ENCODE data around the gene PRKCD.

PRKCD gene

DNA sequence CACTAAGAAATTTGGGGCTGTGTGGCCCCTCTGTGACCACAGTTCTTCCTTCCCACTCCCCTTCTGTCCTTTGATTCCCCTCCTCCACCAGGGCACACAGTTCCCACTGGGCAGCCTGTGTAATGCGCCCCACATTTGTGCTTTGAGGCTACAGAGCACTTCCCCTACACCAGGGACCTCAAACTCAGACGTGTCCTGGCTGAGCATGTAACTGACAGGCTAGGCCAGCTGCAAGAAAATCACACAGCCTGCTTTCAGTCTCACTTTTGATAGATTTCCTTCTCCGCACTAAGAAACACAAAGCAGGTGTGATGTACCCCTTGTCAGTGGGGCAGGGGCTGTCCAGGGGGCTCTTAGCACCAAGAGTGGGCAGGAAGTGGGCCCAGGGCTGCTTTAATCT, 29.6 kb downstream of the PRKCD start:
- no peak for DNase-seq (ENCODE audit: low read depth)

DNA sequence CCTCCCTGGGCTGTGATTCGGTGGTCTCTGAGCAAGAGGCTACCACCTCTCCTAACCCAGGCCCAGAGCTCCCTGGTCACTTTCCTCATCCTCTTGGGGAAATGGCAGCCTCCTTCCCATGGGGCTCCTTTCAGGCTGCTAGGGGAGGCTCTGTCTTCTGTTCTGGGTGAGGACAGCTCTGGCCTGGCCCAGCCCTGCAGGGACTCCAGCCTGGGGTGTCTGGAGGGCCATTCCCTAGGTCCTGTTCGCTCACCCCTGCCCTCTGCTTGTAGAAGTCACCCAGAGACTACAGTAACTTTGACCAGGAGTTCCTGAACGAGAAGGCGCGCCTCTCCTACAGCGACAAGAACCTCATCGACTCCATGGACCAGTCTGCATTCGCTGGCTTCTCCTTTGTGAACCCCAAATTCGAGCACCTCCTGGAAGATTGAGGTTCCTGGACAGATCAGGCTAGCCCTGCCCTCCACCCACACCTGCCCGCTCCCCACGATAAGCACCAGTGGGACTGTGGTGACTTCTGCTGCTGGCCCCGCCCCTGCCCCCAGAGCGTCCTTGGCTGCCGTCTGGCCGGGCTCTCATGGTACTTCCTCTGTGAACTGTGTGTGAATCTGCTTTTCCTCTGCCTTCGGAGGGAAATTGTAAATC, 30.9 kb downstream of the PRKCD start:
- DNase-seq (ENCODE audit: low read depth) = no peak

DNA sequence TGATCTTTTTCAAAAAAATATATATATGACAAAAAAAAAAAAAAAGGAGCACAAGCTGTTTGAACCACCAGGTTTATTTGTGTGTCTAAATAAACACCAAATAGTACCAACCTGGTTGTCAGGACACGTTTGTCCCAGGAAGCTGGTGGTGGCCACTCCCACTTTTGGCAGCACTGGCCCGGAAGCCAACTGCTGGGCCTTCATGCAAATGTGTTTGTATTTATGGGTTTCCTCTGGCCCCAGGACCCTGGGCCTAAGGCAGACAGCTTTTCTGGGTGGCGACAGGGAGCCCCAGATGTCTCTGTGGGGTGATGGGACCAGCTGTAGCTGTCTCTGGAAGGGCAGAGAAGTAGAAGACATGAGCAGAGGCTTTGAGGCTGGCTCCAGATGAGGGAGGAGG, 31.6 kb downstream of the PRKCD start:
- no peak for DNase-seq (ENCODE audit: low read depth)

DNA sequence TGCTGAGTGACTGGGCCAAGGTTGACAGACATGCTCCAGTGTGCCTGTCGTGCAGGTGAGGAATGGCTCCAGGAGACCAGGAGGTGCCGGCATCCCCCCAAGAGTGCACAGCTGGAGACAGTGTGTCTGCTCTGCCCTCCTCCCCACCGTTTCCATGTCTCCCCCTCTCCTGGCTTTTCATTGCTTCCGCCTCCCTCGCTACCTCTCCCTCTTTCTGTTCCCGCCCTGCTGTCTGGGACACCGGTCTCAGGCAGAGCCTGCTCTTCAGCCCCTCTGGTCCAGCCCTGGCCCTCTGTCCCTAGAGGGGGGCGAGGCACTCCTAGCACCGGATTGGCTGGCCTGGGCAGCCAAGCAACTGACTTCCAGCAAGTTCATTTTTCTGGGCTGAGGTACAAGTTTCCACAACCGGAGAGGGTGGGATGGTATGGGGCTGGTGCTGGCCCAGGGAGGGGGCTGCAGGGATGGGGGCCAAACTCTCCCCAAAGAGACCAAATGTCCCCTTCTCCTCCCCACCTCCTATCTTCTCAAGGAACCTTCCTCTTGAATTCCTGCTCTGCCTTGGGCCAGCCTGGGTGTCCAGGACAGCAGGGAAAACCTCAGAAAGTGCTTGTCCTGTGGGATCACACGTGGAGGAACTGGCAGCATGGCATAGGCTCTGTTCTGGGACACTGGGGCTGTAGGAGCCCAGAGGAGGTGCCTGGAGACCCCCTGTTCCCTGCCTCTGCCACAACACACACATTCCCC, 32.6 kb downstream of the PRKCD start:
- no peak for DNase-seq (ENCODE audit: low read depth)

DNA sequence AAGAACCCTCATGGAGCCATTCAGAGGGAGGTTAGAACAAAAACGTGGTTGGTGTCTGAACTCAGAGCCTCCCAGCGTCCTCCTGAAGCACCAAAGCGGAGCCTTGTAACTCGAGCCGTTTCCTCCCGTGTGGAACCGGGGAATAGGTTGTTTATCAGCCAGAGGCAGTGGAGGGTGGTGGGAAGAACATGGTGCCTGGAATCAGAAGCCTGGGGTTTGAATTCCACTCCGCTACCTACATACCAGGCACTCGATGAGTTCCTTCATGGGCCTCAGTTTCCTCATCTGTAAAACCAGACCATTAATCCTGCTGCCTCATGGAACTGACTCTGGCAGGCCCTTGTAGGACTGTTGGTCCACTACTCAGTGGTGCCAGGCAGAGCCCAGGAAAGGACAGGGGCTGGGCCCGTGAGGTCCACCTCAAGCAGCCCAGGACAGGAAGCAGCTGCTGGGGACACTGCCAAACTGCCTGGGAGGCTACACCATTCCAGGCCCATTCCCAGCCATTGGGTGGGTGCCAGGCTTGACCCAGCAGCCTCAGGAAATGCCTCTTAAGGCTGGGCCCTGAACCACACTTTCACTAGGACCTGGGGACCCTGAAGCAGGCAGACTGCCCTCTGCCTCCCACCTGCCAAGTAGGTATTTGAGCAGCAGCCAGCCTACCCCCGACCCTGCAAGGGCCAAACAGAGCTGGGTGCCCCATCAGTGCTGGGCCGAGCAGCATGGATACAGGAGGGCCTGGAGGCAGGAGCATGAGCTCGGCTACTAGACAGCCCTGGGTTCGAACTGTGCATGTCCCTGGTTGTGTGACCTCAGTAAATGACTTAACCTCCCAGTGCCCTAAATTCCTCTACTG, 33.4 kb downstream of the PRKCD start:
- DNase-seq (ENCODE audit: low read depth) = no peak

DNA sequence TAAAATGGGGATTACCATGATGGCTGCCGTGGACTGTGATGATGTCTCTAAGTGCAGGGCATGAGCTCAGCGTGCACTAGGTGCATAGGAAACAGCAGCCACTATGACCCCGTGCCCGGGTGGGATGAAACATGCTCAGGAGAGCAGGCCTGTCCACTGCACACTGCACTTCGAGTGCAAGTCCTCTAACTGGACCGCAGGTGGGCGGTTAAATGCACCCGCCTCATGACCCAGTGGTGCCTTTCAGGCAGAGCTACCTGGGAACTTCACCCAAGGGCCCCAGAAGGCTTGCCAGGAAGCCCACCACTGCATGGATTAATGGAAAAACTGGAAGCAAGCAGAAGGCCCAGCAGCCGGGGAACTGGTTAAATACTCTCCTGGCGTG, 34.0 kb downstream of the PRKCD start:
- no peak for DNase-seq (ENCODE audit: low read depth)

DNA sequence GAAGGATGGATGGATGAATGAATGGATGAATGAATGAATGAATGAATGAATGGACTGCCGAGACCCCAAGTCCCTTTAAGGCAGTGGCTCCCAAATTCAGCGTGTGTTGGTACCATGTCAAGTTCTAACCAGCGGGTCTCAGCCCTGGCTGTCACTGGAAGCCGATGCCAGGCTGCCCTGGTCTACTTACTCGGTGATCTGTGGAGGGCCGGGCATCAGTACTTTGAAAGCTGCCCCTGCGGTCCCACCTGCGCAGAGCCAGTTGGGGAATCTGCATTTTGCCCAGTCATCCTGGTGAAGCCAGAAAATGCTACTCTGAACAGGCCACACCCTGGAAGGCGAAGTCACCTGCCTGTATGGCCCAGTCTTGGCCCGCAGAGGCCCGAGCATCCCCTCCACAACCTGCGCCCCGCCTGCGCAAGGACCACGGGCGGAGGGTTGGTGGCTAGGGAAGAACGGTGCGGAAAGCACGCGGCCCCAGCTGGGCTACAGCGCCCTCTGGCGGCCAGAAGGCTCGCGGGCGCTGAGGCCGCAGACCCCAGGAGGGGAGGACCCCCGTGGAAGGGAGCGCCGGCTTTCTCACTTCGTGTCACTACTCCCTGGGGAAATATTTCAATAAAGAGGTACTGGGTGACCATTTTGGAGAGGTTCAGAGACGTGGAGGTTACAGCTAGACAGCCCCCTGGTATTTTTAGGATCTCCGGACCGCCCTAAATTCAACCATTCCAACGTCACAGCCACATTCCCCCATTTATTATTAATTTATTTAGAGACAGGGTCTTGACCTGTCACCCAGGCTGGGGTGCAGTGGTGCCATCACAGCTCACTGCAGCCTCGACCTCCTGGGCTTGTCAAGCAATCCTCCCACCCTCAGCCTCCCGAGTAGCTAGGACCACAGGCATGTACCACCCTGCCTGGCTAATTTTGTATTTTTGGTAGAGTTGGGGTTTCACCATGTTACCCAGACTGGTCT, 34.9 kb downstream of the PRKCD start:
- peak; percentile 56 for DNase-seq (ENCODE audit: low read depth)

DNA sequence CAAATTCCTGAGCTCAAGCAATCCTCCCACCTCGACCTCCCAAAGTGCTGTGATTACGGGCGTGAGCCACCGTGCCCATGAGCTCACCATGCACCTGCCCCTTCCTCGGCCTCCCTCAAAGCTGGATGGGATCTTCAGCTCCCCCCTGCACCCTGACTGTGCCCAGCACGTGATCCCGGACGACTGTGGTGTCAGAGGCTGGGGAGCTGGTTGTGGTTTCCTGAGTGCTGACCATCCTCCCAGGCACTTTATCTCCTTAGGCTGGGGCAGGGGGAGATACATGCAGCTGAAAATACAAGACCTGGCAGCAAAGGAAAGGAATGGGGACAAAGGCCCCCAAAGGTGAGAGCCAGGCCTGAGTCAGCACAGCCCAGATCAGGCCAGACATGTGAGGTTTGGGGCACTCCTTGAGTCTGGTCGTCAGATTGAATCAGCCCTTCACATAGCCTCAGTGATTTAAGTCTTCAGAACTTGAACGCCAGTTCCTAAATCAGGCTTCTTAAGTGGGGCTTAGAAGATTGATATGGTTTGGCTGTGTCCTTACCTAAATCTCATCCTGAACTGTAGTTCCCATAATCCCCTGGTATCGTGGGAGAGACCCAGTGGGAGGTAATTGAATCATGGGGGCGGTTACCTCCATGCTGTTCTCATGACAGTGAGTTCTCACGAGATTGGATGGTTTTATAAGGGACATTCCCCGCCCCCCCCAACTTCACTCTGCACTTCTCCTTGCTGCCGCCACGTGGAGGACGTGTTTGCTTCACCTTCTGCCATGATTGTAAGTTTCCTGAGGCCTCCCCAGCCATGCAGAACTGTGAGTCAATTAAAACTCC, 35.8 kb downstream of the PRKCD start:
- DNase-seq (ENCODE audit: low read depth) = no peak

DNA sequence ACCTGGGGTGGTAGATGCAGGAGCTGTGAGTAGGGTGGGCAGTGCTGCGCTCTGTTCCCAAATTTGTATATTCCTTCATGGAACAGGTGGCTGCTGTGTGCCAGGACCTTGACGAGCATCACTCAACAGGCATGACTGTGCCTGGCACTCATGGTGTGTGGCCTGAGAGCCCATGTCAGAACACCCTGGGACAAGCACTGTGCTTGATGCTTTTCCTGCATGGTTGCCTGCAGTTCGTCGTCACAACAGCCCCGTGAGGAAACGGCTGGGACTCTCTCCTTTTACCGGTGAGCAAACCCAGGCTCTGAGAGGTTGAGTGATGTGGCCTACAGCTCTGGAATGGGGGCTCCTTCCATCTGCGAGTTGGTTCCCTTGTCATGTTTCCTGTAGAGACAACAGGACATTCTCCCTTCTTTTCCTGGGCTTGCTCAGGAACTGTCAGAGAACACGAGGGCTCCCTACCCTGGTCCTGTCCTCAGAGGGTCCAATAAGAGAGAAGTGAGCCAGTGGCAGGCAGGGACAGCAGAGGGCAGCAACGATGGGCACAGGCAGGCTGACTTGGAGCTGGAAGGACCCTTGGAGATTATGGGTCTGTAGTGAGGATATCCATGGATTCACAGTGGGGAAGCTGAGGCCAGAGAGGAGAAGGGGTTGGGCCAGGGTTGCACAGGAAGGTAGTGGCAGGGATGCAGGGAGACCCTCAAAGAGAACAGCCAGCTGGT, 37.4 kb downstream of the PRKCD start:
- no peak for DNase-seq (ENCODE audit: low read depth)

DNA sequence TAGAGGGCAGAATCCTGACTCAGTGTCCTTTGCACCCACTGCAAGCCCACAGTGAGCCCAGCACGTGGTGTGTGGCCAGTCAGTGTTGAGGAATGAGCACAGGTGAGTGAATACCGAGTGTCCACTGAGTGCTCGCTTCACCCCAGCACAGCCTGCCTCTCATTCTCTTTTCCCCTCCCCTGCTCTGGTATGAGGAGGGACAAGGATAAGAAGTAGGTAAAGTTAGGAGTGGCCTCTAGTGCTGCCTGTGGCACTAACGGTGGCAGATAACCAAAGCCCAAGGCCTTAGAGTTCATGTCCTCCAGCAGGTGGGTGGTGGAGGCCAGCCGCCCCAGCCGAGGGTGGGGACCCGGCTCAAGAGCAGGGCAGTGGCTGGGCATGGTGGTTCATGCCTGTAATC, 38.0 kb downstream of the PRKCD start:
- DNase-seq (ENCODE audit: low read depth) = no peak

DNA sequence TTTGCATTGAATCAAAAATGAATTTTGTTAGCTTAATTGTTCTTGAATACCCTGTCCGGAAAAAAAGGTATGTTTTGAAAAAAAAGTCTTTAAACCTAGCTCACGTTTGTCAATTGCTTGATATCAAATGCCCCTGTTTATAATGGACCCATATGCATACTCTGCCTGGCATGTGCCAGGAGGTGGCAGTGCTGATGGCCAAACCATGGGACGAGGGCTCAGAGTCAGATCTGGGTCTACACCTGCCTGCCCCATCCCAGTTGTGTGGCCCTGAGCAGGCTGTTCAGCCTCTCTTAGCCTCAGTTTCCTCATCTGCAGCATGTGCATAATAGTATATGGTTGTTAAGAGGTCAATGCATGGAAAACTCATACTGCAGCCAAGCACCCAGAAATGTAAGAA, 38.8 kb downstream of the PRKCD start:
- DNase-seq (ENCODE audit: low read depth) = no peak

DNA sequence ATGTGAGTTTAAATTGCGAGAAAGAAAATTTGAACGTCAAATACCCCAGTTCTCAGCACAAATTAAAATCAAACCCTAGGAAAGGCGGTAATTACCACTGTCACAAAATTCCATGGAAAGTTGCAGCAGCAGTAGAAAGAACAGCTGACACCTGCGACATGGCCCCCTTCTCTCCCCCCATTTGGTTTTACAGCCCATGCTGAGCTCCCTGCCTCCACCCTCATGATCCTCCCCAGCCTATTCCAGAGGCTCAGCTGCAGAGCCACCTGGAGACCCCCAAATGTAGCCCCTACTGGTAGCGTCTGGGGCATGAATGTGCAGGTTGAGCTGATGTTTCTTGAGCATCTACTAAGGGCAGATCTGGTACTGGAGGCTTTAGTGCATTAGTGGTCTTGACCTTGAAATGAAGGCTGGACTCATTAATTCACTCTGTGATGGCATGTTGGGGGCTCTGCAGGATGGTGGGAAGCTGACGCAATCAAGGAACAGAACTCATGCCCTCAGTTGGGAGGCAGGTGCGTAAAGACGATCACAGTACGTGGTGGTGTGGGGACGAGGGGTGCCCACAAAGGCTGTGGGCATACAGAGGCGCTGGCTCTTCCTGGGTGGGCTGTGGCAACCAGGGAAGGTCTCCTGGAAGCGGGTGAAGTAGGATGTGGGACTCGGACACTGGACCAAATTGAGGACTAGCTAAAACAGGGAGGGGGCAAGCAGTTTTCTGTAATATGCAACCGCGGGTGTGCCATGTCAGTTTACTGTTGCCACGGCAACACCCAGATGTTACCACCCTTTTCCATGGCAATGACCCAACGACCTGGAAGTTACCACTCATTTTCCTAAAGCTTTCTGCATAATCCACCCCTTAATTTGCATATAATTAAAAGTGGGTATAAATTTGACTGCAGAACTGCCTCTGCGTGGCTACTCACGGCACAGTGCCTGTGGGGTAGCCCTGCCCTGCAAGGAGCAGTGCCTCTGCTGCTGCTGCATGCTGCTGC, 39.8 kb downstream of the PRKCD start:
- DNase-seq (ENCODE audit: low read depth) = no peak

DNA sequence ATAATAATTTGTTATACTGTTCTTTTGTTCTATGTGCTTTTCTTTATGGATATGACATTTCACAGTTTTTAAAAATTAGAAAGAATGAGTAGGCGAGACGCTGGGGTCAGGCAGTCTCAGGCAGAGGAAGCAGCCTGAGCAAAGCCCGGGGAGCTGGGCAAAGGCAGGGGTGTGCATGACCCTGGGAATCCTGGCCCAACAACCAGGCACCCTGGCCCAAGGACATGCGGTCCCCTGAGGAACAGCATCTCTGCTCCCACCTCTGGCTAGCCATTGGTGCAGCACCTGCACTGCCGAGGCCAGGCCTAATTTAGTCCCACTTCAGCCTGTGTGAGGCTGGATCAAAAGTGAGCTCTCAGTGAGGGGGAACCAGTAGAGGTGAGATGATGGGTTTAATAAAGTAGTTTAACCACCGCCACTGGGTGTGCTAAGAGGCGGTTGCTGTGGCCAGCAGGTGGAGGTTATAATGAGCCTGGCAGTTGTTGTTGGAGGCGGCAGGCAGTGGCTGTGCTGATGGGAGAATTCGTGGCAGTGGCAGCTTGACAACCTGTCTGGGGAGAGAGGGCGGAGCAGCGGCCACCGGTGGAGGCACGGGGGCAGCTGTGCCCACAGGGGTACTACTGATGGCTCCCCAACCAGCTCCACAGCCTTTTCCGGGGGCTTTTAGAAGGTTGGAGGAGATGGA, 41.5 kb downstream of the PRKCD start:
- no peak for DNase-seq (ENCODE audit: low read depth)

DNA sequence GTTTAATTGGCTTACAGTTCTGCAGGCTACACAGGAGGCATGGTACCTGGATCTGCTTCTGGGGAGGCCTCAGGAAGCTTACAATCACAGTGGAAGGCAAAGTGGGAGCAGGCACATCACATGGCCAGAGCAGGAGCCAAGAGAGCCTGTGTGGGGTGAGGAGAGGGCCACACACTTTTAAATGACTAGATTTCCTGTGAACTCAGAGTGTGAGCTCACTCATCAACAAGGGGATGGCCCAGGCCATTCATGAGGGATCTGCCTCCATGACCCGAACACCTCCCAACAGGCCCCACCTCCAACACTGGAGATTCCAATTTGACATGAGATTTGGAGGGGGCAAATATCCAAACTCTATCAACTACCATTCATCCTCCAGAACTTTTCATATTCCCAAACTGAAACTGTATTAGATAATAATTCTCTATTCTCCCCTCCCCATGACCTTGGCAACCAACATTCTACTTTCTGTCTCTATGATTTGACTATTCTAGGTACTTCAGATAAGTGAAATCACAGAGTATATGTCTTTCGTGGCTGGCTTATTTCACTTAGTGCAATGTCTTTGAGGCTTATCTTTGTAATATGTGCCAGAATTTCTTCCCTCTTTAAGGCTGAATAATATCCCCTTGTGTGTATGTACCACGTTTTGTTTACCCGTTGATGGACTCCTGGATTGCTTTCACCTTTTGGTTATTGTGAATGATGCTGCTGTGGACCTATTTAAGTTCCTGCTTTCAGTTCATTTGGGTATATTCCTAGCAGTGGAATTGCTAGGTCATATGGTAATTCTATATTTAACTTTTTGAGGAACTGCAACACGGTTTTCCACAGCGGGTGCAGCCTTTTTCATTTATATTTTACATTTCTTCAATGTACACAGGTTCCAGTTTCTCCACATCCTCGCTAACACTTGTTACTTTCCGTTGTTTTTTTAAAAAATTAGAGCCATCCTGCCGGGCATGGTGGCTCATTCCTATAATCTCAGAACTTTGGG, 51.0 kb downstream of the PRKCD start:
- DNase-seq (ENCODE audit: low read depth) = no peak

DNA sequence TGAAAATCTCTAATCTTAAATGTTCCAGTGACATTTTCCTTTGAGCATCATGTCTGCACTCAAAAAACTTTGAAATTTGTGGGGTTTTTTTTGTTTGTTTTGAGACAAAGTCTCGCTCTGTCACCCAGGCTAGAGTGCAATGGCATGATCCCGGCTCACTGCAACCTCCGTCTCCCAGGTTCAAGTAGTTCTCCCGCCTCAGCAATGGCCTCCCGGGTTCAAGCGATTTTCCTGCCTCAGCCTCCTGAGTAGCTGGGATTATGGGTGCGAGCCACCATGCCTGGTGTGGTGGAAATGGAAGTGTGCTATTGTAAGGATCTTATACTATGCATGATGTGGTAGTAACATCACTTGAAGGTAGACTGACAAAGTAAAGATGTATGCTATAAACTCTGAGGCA, 52.3 kb downstream of the PRKCD start:
- no peak for DNase-seq (ENCODE audit: low read depth)

DNA sequence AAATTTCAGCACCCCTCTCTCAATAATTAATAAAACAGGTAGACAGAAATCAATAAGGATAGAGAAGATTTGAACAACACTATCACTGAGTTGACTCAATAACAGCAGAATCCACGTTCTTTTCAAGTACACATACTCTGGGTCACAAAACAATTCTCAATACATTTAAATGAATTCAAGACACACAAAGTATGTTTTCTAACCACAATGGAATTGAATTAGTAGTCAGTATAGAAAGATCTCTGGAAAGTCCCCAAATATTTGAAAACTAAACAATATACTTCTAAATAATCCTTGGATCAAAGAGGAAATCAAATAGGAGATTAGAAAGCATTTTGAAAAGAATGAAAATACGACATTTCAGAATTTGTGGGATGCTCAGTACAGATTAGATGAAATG, 54.8 kb downstream of the PRKCD start:
- DNase-seq (ENCODE audit: low read depth) = no peak

DNA sequence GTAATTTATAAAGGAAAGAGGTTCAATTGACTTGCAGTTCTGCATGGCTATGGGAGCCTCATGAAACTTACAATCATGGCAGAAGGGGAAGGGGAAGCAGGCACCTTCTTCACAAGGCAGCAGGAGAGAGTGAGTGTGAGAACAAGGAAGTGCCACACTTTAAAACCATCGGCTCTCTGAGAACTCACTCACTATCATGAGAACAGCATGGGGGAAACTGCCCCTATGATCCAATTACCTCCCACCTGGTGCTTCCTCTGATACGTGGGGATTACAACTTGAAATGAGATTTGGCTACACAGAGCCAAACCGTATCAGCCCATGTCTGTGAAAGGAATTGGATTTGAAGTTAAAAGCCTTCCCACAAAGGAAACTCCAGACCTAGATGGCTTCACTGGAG, 55.7 kb downstream of the PRKCD start:
- DNase-seq (ENCODE audit: low read depth) = no peak
